ENCODE measurements around the gene ETV1.
"Not testable (repeated sequence)": the region's sequence is repeated elsewhere in the genome, so short reads cannot be mapped to it uniquely, and the experiment has no call there.

The ETV1 gene

DNA sequence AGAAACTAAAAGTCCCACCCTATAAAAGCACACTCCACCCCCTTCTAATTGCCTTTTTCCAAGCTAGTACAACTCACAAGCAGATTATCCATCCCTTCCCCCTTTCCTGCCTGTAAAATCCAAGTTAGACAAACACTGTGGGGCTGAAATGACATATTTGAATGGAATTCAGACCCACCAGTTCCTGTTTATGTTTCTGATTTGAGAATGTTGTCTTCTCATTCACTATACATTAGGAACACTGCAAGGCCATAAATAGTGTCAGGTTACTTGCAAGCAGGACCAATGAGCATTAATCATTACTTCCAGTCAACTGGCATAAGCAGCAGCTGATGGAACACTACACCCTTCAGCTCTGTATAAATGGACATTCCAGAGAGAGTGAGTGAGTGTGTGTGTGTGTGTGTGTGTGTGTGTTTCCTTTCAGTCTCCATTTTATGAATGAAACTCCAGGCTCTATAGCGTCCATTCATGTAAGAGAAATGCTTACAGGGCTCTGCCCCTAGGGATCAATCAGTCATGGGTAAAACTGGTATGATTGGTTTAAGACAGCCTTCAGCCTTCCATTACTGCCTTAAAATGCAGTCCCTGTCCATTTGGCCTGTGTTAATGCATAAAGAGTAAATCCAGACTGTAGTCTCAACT, 69.3 kb downstream of the ETV1 start:
- peak; percentile 70 for DNase-seq

DNA sequence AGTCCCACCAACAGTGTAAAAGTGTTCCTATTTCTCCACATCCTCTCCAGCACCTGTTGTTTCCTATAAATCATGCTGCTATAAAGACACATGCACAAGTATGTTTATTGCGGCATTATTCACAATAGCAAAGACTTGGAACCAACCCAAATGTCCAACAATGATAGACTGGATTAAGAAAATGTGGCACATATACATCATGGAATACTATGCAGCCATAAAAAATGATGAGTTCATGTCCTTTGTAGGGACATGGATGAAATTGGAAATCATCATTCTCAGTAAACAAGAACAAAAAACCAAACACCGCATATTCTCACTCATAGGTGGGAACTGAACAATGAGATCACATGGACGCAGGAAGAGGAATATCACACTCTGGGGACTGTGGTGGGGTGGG, 71.1 kb downstream of the ETV1 start:
- not testable (repeated sequence) for DNase-seq

DNA sequence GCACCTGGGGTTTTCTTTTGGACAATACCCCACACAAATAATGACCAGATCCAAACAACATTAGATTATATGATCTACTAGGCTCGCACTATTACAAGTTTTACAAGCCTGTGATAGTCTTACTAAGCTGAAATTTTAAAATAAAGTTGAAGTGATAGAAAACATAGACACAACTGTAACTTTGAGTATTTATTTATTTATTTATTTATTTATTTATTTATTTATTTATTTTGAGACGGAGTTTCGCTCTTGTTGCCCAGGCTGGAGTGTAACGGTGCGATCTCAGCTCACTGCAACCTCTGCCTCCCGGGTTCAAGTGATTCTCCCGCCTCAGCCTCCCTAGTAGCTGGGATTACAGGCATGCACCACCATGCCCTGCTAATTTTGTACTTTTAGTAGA, 72.4 kb downstream of the ETV1 start:
- not testable (repeated sequence) for DNase-seq

DNA sequence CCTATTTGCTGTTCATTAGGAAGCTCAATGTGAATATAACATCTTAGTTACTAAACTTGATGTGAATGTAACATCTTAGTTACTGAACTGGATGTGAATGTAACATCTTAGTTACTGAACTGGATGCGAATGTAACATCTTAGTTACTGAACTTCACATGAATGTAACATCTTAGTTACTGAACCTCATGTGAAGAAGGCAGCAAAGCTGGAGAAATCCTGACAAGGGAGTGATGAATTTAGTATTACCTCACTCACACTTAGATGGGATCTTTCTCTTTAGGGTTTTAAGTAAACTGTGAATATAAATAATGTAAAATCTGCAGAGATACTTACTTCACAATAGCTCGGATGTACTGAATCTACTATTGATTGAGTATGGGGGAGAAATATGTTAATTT, 73.6 kb downstream of the ETV1 start:
- no peak for DNase-seq

DNA sequence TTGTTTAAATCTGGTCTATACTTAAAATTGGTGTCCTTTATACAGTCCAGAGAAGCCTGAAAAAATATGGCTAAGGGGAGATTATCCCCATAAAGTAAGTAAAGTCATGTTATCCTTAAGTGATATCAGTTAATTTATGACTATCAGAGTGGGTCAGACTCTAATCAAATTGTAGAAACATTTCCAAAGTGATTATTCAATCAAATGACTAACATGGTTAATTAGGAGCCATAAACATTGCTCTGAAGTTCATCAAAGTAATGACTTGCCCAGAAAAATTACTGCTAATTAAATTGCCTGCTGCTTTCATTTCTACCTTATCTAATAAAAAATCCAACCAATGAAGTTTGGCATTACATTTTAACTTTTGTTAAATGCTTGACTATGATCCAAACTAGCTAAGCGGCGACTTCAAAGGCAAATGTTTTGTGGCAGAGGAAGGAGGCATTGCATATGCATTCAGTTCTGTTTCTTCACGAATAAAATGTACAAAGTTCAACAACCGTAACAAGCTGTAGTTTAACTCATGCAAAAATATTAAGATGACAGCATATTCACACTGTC, 76.7 kb downstream of the ETV1 start:
- no peak for DNase-seq

DNA sequence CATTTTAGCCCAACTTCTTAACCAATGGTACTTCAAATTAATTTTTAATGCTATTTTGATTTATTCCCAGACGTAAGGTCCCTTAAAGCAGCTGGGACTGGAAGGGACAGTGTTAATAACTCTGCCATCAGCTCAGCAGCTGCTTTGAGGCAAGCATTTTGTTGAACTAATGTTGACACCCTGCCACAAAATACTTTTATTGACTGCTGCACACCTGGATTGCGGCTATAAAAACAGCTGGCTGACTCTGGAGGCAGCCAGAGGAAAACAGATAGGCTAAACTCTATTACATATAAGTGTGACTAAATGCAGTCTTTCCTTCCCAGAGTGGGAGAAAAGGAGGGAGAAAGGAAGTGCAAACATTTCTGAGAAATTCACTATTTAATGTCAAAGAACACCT, 77.6 kb downstream of the ETV1 start:
- no peak for DNase-seq

DNA sequence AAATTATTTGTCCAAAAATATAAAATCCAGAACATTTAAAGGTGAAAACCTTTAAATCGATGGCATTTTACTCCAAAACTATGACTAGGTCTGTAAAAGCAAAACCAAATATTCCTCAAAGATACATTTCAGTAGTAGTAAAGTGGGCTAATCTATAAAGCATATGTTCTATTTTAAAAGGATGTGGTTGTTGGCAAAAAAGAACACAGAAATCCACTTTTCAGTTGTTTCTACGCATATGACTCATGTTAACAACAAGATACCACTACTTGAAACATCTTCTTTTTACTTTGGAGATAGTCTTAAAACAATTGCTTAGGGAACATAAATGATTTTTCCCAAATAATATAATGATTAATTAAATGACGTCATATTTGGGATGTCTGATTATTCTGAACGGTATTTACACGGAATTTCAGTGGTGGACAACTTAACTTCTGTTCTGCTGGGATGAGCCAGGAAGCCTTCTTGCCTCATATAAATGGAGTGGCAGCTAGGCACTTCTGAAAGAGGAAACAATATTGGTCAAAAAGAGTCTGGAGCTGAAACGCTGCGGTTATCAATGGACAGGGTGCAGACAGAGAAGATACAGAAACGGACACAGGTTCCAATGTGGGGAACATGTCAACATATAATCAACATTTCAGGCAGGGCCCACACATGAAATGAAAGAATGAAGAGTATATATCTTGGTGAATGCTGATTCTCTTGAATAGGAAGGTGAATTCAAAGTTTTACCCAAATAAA, 78.5 kb downstream of the ETV1 start:
- no peak for DNase-seq

DNA sequence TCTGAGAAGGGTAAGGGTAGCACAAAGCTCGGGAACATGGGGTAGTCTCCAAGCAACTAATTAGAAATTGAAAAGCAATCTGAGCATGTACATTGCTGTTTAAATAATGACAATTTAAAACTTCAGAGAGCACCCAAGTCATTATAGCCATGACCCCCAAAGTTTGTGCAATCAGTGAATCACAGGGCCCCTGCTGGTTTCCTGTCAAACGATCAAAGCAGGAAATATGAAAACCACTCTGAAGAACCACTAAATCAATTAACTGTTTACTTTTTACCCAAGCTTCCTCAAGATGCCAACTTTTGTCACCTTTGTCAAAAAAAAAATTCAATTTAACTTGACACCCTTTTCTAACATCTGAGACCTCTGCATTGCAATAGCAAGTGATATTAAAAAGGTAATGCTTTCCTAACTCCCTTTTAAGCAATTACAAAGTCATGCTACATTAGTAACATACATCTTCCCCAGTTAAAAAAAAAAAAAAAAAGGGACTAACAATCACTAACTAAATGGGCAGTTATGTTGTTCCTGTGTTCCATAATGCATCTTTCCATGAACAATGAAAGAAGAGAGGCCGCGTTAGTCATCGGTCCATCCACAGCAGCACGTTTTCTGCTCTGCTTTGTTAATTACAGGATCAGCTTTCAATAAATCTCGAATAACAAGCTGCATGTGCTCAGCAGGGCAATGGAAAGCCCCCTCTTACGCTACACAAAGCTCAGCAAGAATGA, 80.6 kb downstream of the ETV1 start:
- peak; percentile 56 for DNase-seq

DNA sequence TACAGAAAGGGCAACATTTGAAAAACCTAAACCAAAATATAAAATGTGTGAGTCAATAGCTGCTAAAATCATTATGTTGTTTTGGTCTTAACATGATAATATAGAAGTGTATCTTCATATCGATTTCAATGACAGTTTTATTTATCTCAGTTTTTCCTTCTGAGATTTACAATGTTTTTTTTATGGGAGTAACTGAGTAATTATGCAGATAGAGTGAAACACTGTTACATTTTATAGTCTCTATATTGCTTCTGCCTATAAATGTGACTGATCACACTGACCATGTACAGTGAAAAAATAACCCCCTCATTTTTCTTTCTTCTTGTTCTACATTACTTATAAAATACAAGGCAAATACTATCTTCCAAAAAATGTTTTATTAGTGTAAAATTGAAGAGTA, 81.6 kb downstream of the ETV1 start:
- no peak for DNase-seq

DNA sequence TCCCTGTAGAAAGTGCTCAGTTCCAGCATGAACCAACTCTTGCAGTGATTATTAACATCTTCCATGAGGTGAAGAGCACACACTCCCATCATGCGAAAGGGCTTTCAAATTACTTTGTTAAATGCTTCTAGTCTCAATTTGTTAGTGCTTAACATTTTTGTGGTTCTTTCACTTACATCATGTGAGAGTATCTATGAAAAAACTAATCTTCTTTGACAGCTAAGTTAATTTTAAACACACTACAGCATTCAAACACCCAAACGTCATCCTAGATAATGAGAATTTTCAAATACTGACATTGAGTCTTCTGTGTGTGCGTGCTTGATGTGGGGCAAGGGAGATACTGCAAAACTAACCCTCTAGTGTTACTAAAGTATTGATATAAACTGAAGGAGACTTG, 84.8 kb downstream of the ETV1 start:
- no peak for DNase-seq

DNA sequence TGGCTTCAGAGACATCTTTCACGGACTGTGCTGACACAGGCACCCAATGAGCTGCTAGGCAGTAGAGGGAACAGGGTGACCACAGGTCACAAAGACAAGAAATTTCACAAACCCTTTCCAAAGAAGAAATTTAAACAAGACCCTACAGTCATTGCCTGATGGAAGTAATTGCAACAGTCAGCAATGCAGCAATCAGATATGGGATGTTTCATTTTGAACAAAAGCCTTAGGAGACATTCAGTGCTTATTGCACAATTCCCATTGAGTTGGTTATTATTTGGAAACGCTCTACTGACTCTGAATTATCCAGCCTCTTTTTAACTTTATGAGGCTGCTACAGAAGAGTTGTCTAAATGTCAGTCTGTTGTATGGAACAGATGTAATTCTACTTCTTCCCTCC, 85.5 kb downstream of the ETV1 start:
- DNase-seq: no peak

DNA sequence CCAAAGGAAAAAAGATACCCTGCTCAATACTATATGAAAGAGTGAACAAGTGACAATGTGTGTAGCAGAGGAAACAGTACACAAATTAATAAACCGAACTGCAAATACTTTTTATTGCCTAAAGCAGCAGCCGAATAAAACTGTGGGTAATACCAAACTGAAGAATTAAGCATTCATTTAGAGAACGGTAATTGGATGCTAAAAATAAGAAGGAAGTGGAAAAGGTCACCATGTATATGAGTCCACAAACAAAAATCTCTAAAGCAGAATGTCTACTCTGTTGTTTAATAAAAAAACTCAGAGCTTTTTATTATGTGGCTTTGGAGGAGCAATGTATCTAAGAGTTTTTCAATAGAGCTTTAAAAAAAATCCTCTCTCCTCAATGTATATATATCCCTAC, 87.9 kb downstream of the ETV1 start:
- no peak for DNase-seq

DNA sequence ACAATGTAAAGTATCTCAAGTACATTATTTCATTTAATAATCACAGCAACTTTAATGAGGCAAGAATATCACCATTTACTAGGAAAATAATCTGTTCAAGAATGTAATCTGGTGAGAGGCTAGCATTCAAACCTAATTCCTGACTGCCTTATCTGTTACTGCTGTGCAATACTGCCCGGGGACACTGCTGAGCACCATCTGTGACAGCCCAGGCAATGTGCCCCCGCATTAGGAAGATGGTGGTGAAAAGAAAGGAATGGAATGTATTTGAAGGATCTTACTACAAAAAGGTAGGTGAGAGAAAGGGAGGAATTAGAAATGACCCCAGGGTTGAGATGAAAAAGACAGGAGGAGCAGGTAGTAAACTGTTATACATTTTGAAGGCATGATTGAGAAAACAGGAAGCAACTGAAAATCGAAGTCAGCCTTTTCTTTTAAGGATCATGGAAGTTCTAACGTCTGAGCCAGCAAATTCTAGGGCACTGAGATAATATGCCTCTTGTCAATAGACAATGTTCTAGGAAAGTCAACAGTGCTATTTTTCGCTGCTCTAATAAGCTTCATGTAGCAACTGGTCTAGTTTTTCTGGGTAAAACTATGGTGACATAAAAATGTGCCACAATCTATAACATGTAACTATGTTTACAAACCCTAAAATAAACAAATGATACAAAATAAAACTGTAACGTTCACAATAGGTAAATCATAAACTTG, 90.4 kb downstream of the ETV1 start:
- no peak for DNase-seq

DNA sequence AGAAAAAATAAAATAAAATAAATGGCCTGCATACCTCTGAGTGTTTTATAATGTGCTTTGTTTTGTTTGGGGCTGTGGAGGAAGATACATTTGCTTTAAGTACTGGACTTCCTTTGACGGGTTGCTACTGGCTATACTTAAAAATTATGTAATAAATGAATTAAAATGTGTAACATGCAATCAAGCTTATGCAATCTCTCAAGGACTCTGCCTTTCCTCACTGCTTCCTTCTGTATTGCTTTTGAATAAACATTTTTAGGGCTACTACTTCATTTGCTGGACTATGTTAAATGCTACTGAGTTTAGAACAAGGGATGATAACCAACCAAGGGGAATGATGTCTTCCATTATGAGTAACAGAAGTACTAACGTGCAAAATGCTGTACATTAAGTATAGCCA, 91.6 kb downstream of the ETV1 start:
- no peak for DNase-seq

DNA sequence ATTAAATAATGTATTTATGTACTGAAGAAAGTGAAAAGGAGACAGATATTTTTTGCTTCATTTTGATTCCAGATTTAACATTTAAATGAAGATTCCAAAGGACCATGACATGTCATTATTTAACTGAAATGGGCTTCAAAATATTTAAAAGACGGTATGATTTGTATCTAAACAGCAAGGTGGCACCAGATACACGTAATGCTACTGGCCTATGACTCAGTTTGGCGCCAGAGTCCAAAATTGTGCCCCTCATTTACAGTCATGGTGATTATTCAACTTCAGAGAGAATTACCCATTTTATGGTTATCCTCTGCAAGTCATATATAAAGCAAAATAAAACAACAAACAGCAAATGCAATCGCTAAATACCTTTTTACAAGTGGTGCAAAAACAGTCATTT, 94.5 kb downstream of the ETV1 start:
- peak; percentile 18 for DNase-seq

DNA sequence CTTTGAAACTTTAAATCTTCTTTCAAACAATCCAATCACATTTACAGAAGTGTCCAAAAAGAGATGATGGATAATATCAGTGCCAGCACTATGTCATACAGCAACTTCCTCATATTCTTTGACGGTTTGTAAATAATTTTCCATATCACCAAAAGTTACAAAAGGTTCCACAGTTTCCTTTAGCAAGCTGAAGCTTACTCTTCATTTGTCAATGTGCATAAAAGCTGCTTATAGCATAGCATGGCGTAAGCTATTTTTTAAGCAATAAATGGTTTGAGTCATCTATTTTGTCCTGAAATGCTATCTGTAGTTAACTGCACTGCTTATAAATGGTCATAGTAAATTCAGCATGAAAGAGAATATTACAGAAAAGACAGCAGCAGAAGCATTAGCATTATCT, 95.1 kb downstream of the ETV1 start:
- no peak for DNase-seq

DNA sequence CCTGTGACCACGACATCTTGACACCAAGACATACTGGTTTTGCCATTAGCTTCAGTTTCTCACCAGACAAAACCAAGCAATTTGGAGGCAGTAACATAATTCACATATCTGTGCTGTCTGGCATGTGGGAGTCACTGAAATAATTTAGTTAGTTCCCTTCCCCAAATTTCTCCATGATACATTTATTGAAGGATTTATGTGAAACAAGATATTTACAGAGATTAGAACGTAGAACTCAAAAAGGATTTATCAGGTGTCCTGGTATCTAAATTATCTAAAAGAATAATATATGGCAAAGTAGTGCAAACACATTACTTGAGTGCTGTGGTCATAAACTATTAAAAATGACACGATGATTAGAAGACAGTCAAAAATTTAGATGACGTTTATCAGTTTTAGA, 98.7 kb downstream of the ETV1 start:
- DNase-seq: no peak

DNA sequence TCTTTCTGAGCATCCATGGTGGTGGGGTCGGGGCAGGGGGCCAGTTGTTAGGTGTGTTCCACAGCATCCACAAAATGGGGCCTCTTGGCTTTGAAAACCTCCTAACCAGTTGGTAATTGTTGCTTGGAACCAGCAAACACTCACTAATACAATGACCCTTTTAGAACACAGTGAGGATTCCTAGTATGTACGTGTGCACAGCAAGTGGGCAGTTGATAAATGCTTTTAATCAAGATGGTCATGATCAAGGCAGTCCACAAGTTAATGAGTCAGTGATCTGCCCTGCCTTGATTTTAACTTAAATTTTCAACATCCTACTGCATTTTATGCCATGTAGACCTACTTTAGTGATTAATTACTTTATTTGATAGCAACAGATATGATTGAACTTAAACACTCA, 103.1 kb downstream of the ETV1 start:
- no peak for DNase-seq

DNA sequence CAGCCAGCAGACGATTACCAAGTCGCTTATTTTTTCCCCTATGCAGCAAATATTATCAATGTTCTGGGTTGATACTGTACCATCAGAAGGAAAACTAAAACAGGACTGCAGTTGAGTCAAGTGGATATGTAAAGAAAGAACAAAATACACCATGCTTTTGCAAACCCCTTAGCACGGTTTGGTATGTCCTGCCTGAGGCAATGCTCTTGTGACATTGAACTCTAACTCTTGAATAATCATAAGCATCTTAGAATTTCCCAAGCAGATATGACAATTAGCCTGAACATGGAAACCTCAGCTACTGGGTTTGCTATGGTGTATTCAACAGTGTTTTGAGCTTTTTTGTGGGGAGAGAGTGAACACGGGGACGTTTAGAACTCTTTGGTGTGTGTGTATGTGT, 107.4 kb downstream of the ETV1 start:
- DNase-seq: no peak

DNA sequence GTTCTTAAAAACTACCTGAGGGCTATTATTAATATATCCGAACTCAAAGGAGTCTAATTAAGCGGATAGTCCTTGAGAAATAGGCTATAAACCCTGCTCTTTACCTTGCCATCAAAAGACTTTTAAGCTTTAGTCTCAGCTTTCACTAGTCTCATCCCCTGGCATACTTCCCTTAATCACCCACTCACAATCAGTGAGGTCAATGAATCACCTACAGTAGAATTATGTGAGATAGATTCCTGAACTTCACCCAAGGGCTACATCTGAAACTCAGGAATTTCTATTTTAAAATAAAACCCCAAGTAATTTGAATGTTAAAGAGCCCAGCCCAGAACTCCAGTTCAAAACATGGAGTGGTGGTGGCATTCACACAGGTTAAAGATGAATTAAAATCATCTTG, 108.7 kb downstream of the ETV1 start:
- no peak for DNase-seq

DNA sequence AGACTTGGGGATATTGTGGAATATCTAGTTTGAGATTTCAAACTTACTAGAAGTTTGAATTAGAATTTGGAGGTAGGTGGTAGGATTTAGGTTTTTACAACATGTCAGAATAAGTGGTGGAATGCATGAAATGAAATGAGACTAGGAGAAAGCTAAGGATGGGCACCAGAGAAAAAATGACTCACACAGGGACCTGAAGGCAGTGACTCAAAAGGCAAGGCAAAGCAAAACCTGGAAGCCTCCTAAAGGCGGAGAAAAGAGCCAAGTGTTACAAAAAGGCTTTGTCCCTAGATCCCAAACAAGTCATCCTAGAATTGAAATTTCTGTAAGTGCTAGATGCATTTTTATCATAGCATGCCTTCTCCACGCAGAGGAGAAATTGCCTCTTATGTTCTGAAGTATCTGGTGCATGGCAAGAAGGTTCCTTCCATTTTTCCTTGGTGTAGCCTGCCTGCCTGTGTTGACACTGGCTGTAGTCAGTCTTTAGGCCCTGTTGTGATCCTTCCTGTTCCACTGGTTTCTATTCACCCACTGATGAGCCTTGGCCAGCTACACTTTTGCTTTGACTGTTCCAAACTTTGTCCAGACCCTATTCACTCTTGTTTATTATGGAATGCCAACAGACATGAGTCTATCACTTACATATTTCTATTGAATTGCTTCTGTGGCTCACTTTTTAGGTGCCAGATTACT, 109.3 kb downstream of the ETV1 start:
- DNase-seq: no peak

DNA sequence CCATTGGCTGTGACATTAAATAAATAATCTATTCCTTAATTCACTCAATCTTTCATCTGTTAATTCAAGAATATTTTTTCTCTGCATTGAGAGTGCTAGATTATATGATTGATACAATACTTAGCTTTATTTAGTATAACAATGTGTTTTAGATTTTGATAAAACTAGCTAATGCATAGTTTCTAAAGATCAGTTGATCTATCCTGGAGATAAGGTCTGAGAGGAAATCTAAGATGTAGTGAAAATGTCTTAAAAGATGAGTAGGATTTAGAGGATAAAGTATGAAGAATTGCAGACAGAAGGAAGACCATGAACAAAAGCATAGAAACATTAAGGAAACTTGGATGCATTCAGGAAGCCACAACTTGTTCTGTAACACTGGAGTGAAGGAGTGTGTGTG, 110.3 kb downstream of the ETV1 start:
- no peak for DNase-seq

DNA sequence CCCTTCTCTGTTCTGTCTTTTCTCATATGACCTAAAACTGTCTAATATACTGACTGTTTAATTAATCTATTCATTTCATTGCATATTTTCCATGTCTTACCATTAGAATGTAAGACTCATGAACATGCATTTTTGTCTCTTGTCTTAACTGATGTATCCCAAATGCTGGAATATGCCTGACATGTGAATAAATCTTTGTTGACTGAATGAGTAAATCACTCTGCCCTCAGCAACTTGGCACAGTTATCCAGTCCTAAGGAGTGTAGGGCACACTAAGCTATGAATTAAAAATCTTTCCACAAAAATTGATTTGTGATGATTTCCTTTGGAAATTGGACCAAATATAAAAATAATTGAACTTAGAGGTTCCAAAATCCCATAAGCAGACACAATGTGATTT, 111.3 kb downstream of the ETV1 start:
- DNase-seq: no peak

Measured in COR-L47 (cell line).